ENCODE measurements around the gene CCDC86. TPM values are rescaled to one million over a fixed set of nuclear protein-coding genes. Genes with fewer than 3 reads are reported as not detected.

The CCDC86 gene
- polyA plus RNA-seq, 1 of the 3 experiments (the other 2 are of a cell fraction), result 34.7 TPM

GRCh38 chr11:60825118-60825517 lies 16.8 kb upstream of the CCDC86 start:
- H2AFZ ChIP-seq (ENCODE audit: low read depth), result no peak overlapping the region
- peaks cover 11% of the 10 kb centered on the region; the same call in 1 of the 2 replicates for H3K27me3 ChIP-seq (ENCODE audit: insufficient read depth)
- H3K9me3 ChIP-seq, result no peaks in the 10 kb centered on the region
- H3K36me3 ChIP-seq (replicated peaks in 1 of 2; ENCODE audit: control insufficient read depth in 1 of 2, insufficient read depth in 2 of 2, low read length in 1 of 2), result no peaks in the 10 kb centered on the region
- ChIA-PET POLR2A (no interaction called here), CTCF (interaction anchor here (0.7 to 23.7 kb wide), 2 partner anchors 71 to 363 kb away, joined by 3 to 550 read pairs; partner anchors contain the start of gene PRPF19)
- H3F3A ChIP-seq (replicated peaks; ENCODE audit: insufficient read depth), result no peaks in the 10 kb centered on the region
- no peaks in the 10 kb centered on the region for H3K9me2 ChIP-seq
- no peak overlapping the region for H3K4me2 ChIP-seq
- H3K9ac ChIP-seq, result no peak overlapping the region
- no peaks in the 10 kb centered on the region; a peak in 1 of 4 replicates for H3K4me1 ChIP-seq (ENCODE audit: control insufficient read depth in 1 of 2, insufficient read depth in 2 of 2, low read depth in 1 of 2, low read length in 1 of 2)
- H3K27ac ChIP-seq (ENCODE audit: low read depth in 2 of 2, low read length in 1 of 2), result no peak overlapping the region
- no peaks in the 10 kb centered on the region for H3K79me2 ChIP-seq (ENCODE audit: insufficient read depth)
- no peak overlapping the region for H3K4me3 ChIP-seq (ENCODE audit: low read depth in 2 of 2, low read length in 1 of 2)
- no peaks in the 10 kb centered on the region for H4K20me1 ChIP-seq (ENCODE audit: insufficient read depth)
- 32% methylated on average over 5 of the region's 5 CpGs for WGBS (ENCODE audit: low lambda C conversion rate)
- DNase-seq, result no peak
- TF ChIP-seq SMC3 (IDR thresholded peaks at IDR 0.05; ENCODE audit: low read depth, low read length), result no peak
- no peak for TF ChIP-seq SIN3A (IDR thresholded peaks at IDR 0.05; ENCODE audit: borderline replicate concordance, low read depth, low read length)
- no peak for TF ChIP-seq FOSL2 (IDR thresholded peaks at IDR 0.05; ENCODE audit: borderline replicate concordance, low read depth)
- TF ChIP-seq MEF2A (IDR thresholded peaks at IDR 0.05; ENCODE audit: borderline replicate concordance, low read depth), result no peak
- no peak for TF ChIP-seq RCOR1 (IDR thresholded peaks at IDR 0.05; ENCODE audit: low read length)
- TF ChIP-seq MXI1 (IDR thresholded peaks at IDR 0.05; ENCODE audit: low read depth, low read length), result no peak
- no peak for TF ChIP-seq POLR2AphosphoS5 (IDR thresholded peaks at IDR 0.05; ENCODE audit: low read depth, low read length)
- TF ChIP-seq NFIC (IDR thresholded peaks at IDR 0.05; ENCODE audit: borderline replicate concordance), result no peak
- no peak for TF ChIP-seq FOXM1 (IDR thresholded peaks at IDR 0.05; ENCODE audit: low read depth)
- TF ChIP-seq RXRA (IDR thresholded peaks at IDR 0.05; ENCODE audit: borderline replicate concordance, low read depth), result no peak

- CTCF ChIA-PET, result interaction anchor here (0.7 to 23.7 kb wide), 2 partner anchors 70 to 362 kb away, joined by 3 to 550 read pairs; partner anchors contain the start of gene PRPF19
Observed at GRCh38 chr11:60825790-60826189, 16.1 kb upstream of the CCDC86 start.

More at GRCh38 chr11:60825790-60826189, 16.1 kb upstream of the CCDC86 start:
- Histone ChIP-seq H3K79me2 (ENCODE audit: insufficient read depth) (no peaks in the 10 kb centered on the region), H3K9ac (no peak overlapping the region), H3K9me2 (no peaks in the 10 kb centered on the region), H3F3A (replicated peaks; ENCODE audit: insufficient read depth) (no peaks in the 10 kb centered on the region), H3K4me3 (ENCODE audit: low read depth in 2 of 2, low read length in 1 of 2) (no peak overlapping the region), H3K27me3 (ENCODE audit: insufficient read depth) (peaks cover 11% of the 10 kb centered on the region; the same call in 1 of the 2 replicates), H3K27ac (ENCODE audit: low read depth in 2 of 2, low read length in 1 of 2) (no peak overlapping the region), H3K4me2 (no peak overlapping the region), H3K9me3 (no peaks in the 10 kb centered on the region), H3K4me1 (ENCODE audit: control insufficient read depth in 1 of 2, insufficient read depth in 2 of 2, low read depth in 1 of 2, low read length in 1 of 2) (peaks cover 0 to 1% of the 10 kb centered on the region in 2 experiments; a peak in 1 of 4 replicates), H2AFZ (ENCODE audit: low read depth) (no peak overlapping the region), H4K20me1 (ENCODE audit: insufficient read depth) (no peaks in the 10 kb centered on the region), H3K36me3 (replicated peaks in 1 of 2; ENCODE audit: control insufficient read depth in 1 of 2, insufficient read depth in 2 of 2, low read length in 1 of 2) (no peaks in the 10 kb centered on the region)
- no peak for TF ChIP-seq POLR2AphosphoS5 (IDR thresholded peaks at IDR 0.05; ENCODE audit: low read depth, low read length)
- TF ChIP-seq ZBTB33 (IDR thresholded peaks at IDR 0.05; ENCODE audit: borderline replicate concordance, low read depth), result no peak
- no peak for TF ChIP-seq SMC3 (IDR thresholded peaks at IDR 0.05; ENCODE audit: low read depth, low read length)
- no peak for TF ChIP-seq EP300 (IDR thresholded peaks at IDR 0.05; ENCODE audit: borderline replicate concordance in 1 of 2, low read depth in 1 of 2, low read length in 1 of 2)
- TF ChIP-seq FOSL2 (IDR thresholded peaks at IDR 0.05; ENCODE audit: borderline replicate concordance, low read depth), result no peak
- TF ChIP-seq TCF12 (IDR thresholded peaks at IDR 0.05), result no peak
- TF ChIP-seq PBX3 (IDR thresholded peaks at IDR 0.05), result no peak
- TF ChIP-seq IRF3 (IDR thresholded peaks at IDR 0.05; ENCODE audit: low read depth, low read length), result no peak
- POLR2A ChIA-PET, result no interaction called here
- no peak for DNase-seq
- 50% methylated on average over 5 of the region's 6 CpGs for WGBS (ENCODE audit: low lambda C conversion rate)

Data from SK-N-SH (cell line).